Astrocyte of the cerebellum (primary cell): Measurements from ENCODE around the gene NPFFR1.

Source experiments
- DNase-seq: peaks from one replicate; pipeline ENCODE4 v3.0.0-alpha.2; 2011; ENCODE audit warnings: low read depth
- H3K4me3 ChIP-seq: 2 replicates; pipeline ENCODE4 v1.5.1; 2011; ENCODE audit warnings: mild to moderate bottlenecking, low read depth, low read length, moderate library complexity
- CTCF ChIP-seq: IDR thresholded peaks from 2 replicates; pipeline ENCODE4 v1.5.1; 2012; ENCODE audit warnings: low read length, low read depth, moderate library complexity, mild to moderate bottlenecking; ENCODE audit errors: missing control alignments
- in situ Hi-C: cut with HindIII; loops from 2 replicates; pipeline ENCODE4 v1.10.0; 2017; ENCODE audit warnings: low sequenced_read_pairs

Gene NPFFR1

GRCh38 chr10:70321897-70322890 is 38.4 kb upstream of the NPFFR1 start:
- TF ChIP-seq CTCF = no peak
- H3K4me3 ChIP-seq = no peak overlapping the region
- in situ Hi-C loops = loop anchor here (5.0 kb wide), 2 partner anchors 40 to 65 kb away; partner anchors contain the start of gene NPFFR1
- no peak for DNase-seq

GRCh38 chr10:70321233-70321632 is 37.4 kb upstream of the NPFFR1 start:
- no peak for TF ChIP-seq CTCF
- no peak overlapping the region for H3K4me3 ChIP-seq
- in situ Hi-C loops = loop anchor here (5.0 kb wide), 2 partner anchors 39 to 64 kb away; partner anchors contain the start of gene NPFFR1
- DNase-seq = no peak

DNA sequence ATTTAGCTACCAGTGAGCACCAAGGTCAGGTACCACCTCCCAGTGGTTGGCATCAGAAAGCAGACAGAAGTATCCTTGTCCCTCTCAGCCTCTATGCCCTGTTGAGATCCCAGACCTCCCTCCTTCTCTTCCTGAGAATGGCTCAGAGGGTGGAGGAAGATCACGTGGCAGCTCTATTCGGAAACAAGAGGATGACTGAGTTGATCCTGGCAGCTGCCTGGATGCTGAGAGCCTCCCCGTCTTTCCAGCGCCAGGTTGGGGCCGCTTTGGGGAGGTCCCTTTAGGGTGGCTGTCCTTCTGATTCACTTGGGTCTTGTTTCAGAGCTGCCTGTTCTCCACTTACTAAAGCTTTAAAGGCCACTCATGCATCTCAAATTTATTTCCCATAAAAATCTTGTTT is 36.9 kb upstream of the NPFFR1 start:
- H3K4me3 ChIP-seq = no peak overlapping the region
- in situ Hi-C loops = loop anchor here (5.0 kb wide), 2 partner anchors 38 to 63 kb away; partner anchors contain the start of gene NPFFR1
- no peak for TF ChIP-seq CTCF
- DNase-seq = no peak

DNA sequence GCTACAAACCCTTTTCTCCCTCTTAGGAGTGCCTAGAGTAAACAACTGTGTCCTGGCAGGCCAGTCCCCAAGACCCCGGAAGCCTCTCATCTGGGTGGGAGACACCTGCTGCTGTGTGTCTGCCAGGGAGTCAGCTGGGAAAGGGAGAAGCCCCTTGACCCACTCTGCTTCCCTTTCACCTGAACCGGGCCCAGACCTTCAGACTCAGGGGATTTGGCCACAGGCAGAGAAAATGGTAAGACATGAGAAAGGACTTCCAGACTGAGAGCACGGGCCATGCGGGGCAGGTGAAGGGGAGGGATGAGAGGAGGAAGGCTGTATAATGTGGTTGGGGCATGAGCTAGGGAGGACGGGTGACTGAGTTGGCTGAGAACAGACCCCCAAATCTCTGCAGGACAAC is 36.0 kb upstream of the NPFFR1 start:
- DNase-seq = no peak
- no peak overlapping the region for H3K4me3 ChIP-seq
- in situ Hi-C loops = loop anchor here (5.0 kb wide), 2 partner anchors 38 to 63 kb away; partner anchors contain the start of gene NPFFR1
- TF ChIP-seq CTCF = no peak

DNA sequence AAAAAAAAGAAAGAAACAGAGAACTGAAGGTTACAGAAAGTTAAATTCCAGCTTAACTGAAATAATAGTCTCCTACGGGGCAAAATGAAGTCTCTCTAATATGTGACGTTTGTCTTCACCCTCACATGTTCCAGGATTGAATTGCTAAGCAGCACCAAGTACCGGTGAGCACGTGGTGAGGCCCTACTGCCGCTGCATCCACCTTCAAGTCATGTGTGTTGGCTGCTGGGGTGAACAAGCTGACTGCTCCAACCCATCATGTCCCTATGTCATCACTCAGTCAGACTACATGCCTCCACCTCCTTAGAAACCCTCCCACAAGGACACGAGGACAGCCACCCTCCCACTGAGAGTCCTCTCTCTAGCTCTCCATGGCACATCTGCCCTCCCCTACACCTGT is 35.4 kb upstream of the NPFFR1 start:
- in situ Hi-C loops = no loop called here
- H3K4me3 ChIP-seq = no peak overlapping the region
- no peak for DNase-seq
- TF ChIP-seq CTCF = no peak

DNA sequence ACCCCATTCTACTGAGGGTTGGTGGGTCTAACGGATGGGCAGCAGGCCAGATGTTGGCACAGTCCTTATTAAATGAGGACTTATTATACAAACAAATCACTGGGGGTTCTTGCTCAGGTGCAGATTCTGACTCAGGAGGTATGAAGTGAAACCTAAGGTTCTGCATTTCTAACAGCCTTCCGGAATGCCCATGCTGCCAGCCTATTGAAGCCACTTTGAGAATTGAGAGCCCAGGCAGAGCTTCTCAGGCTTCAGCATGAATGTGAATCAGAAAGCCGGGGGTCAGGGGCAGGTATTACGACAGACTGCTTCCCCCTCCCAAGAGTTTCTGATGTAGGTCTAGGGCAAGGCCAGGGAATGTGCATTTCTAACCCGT is 34.1 kb upstream of the NPFFR1 start:
- in situ Hi-C loops = no loop called here

More for the DNA sequence above, 34.1 kb upstream of the NPFFR1 start:
- no peak for TF ChIP-seq CTCF
- no peak for DNase-seq
- H3K4me3 ChIP-seq = no peak overlapping the region
